ENCODE measurements around the gene SPATA6.
"Not testable (repeated sequence)": the region's sequence is repeated elsewhere in the genome, so short reads cannot be mapped to it uniquely, and the experiment has no call there.

- not testable (repeated sequence) for TF ChIP-seq REST (IDR thresholded peaks at IDR 0.05; ENCODE audit: borderline replicate concordance); CTCF (IDR thresholded peaks at IDR 0.05; ENCODE audit: poor library complexity, severe bottlenecking); EZH2 (IDR thresholded peaks at IDR 0.05; ENCODE audit: borderline replicate concordance, insufficient read depth, low read length, poor library complexity, severe bottlenecking); MXI1 (conservative IDR thresholded peaks at IDR 0.05; ENCODE audit: poor library complexity, severe bottlenecking); RAD21 (conservative IDR thresholded peaks at IDR 0.05); EP300 (conservative IDR thresholded peaks at IDR 0.05; ENCODE audit: poor library complexity, severe bottlenecking); POLR2AphosphoS5 (IDR thresholded peaks at IDR 0.05); SMC3 (conservative IDR thresholded peaks at IDR 0.05; ENCODE audit: poor library complexity); TAF1 (IDR thresholded peaks at IDR 0.05; ENCODE audit: low read depth)
Measured at GRCh38 chr1:48480023-48480422, 8.0 kb upstream of the SPATA6 start.

All from neural cell (in vitro differentiated cells).